Measurements from ENCODE around the gene DGKQ. TPM values are rescaled to one million over a fixed set of nuclear protein-coding genes. Genes with fewer than 3 reads are reported as not detected.
A peak's percentile ranks its signal among the peaks of the same experiment; 100 is the strongest.

DGKQ gene
- total and polyA plus RNA-seq, 9 of the 15 experiments (the other 6 are each of a cell fraction or from before 2014, with no cell fraction given), result 0.17 to 22.0 (median 5.6) TPM

DNA sequence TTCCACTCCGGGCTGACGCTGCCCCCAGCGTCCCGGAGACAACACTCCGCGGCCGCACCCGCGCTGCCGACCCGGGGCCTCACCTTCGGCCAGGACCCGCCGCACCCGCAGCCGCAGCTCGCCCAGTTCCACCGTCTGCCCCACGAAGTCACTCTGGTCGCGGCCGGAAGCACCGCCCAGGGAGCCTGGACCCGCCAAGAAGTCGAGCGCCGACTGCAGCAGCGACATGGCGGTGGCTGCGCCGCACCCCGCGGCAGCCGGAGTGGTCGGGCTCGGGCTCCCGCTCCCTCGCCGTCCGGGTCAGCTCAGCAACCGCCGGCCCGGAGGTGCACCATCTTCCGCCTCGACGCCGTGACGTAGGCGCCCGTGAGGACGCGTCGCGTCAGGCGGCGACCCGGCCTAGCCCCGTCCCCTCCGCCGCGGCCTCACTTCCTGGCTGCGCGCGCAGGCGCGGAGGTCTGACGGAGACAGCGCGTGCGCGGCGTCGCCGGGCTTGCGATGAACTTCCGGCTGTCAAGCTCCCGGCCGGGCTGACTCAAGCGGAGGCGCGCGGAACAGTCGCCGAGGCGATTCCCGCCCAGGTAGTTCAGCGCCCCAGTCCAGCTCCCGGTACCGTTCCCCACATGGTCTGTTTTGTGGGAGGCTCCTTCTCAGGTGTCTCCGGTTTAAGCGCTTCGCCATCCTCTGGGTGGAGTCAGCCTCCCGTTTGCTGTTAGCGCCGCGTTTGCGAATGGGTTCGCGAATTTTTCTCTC lies 41.2 kb downstream of the DGKQ start, which contains the start of the genes GAK and TMEM175 (continued):
- TF ChIP-seq, protein P1, sequence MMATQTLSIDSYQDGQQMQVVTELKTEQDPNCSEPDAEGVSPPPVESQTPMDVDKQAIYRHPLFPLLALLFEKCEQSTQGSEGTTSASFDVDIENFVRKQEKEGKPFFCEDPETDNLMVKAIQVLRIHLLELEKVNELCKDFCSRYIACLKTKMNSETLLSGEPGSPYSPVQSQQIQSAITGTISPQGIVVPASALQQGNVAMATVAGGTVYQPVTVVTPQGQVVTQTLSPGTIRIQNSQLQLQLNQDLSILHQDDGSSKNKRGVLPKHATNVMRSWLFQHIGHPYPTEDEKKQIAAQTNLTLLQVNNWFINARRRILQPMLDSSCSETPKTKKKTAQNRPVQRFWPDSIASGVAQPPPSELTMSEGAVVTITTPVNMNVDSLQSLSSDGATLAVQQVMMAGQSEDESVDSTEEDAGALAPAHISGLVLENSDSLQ (IDR thresholded peaks at IDR 0.05), result peak; percentile 65
- TF ChIP-seq HDAC3 (IDR thresholded peaks at IDR 0.05; ENCODE audit: borderline replicate concordance, partially characterized antibody), result no peak
- TF ChIP-seq ESRRA (IDR thresholded peaks at IDR 0.05; ENCODE audit: borderline replicate concordance, low read depth), result peak; percentile 74; the same call in 1 of the 2 replicates
- TF ChIP-seq, protein P2, sequence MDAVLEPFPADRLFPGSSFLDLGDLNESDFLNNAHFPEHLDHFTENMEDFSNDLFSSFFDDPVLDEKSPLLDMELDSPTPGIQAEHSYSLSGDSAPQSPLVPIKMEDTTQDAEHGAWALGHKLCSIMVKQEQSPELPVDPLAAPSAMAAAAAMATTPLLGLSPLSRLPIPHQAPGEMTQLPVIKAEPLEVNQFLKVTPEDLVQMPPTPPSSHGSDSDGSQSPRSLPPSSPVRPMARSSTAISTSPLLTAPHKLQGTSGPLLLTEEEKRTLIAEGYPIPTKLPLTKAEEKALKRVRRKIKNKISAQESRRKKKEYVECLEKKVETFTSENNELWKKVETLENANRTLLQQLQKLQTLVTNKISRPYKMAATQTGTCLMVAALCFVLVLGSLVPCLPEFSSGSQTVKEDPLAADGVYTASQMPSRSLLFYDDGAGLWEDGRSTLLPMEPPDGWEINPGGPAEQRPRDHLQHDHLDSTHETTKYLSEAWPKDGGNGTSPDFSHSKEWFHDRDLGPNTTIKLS (IDR thresholded peaks at IDR 0.05; ENCODE audit: borderline replicate concordance, low read depth), result peak; percentile 74; the same call in 1 of the 2 replicates
- no peak for TF ChIP-seq TRIM28 (IDR thresholded peaks at IDR 0.05)
- TF ChIP-seq ZNF165 (CRISPR knock-in tag; IDR thresholded peaks at IDR 0.05; ENCODE audit: borderline replicate concordance), result no peak
- TF ChIP-seq BRD4 (IDR thresholded peaks at IDR 0.05), result no peak
- TF ChIP-seq MYNN (IDR thresholded peaks at IDR 0.05), result no peak
- TF ChIP-seq MYNN (CRISPR knock-in tag; IDR thresholded peaks at IDR 0.05), result no peak
- TF ChIP-seq TSC22D4 (tag; IDR thresholded peaks at IDR 0.05), result no peak
- TF ChIP-seq EHMT2 (IDR thresholded peaks at IDR 0.05), result no peak
- TF ChIP-seq, protein P3, sequence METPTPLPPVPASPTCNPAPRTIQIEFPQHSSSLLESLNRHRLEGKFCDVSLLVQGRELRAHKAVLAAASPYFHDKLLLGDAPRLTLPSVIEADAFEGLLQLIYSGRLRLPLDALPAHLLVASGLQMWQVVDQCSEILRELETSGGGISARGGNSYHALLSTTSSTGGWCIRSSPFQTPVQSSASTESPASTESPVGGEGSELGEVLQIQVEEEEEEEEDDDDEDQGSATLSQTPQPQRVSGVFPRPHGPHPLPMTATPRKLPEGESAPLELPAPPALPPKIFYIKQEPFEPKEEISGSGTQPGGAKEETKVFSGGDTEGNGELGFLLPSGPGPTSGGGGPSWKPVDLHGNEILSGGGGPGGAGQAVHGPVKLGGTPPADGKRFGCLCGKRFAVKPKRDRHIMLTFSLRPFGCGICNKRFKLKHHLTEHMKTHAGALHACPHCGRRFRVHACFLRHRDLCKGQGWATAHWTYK (CRISPR knock-in tag; IDR thresholded peaks at IDR 0.05), result peak; percentile 68; the same call in 1 of the 2 replicates
- TF ChIP-seq, protein P4, sequence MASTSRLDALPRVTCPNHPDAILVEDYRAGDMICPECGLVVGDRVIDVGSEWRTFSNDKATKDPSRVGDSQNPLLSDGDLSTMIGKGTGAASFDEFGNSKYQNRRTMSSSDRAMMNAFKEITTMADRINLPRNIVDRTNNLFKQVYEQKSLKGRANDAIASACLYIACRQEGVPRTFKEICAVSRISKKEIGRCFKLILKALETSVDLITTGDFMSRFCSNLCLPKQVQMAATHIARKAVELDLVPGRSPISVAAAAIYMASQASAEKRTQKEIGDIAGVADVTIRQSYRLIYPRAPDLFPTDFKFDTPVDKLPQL (IDR thresholded peaks at IDR 0.05; ENCODE audit: extremely low read depth, insufficient read length), result no peak
- no peak for TF ChIP-seq ZKSCAN8 (CRISPR knock-in tag; IDR thresholded peaks at IDR 0.05)
- TF ChIP-seq, protein P5, sequence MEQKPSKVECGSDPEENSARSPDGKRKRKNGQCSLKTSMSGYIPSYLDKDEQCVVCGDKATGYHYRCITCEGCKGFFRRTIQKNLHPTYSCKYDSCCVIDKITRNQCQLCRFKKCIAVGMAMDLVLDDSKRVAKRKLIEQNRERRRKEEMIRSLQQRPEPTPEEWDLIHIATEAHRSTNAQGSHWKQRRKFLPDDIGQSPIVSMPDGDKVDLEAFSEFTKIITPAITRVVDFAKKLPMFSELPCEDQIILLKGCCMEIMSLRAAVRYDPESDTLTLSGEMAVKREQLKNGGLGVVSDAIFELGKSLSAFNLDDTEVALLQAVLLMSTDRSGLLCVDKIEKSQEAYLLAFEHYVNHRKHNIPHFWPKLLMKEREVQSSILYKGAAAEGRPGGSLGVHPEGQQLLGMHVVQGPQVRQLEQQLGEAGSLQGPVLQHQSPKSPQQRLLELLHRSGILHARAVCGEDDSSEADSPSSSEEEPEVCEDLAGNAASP (IDR thresholded peaks at IDR 0.05), result no peak
- no peak for TF ChIP-seq ZEB2 (IDR thresholded peaks at IDR 0.05)
- no peak for TF ChIP-seq SNIP1 (IDR thresholded peaks at IDR 0.05; ENCODE audit: low read depth)
- no peak for TF ChIP-seq SMAD2 (IDR thresholded peaks at IDR 0.05; ENCODE audit: low read depth, low read length)
- TF ChIP-seq ZNF23 (CRISPR knock-in tag; IDR thresholded peaks at IDR 0.05), result no peak
- peak; percentile 81; the same call in 1 of the 2 replicates for TF ChIP-seq MTA3 (IDR thresholded peaks at IDR 0.05; ENCODE audit: borderline replicate concordance)
- no peak for TF ChIP-seq HMG20B (CRISPR knock-in tag; IDR thresholded peaks at IDR 0.05)
- no peak for TF ChIP-seq ZNF445 (CRISPR knock-in tag; IDR thresholded peaks at IDR 0.05; ENCODE audit: low read depth)
- no peak for TF ChIP-seq ZNF239 (CRISPR knock-in tag; IDR thresholded peaks at IDR 0.05)
- no peak for TF ChIP-seq PYGO2 (tag; IDR thresholded peaks at IDR 0.05)
- no peak for TF ChIP-seq ZNF24 (IDR thresholded peaks at IDR 0.05)
